Lung (tissue), 12 donors: ENCODE measurements around the gene ANG. TPM values are rescaled to one million over a fixed set of nuclear protein-coding genes. Genes with fewer than 3 reads are reported as not detected.

Experiments
- ATAC-seq: fragments of 200-7000 bp; cut with Tn5 transposase; one replicate; pipeline ENCODE4 v1.9.1; 2020; ENCODE audit warnings: moderate number of reproducible peaks; ENCODE audit not compliant: insufficient read depth, low FRiP score
- DNase-seq, 3 donors: peaks; one replicate each; pipeline ENCODE4 v3.0.0-alpha.2; 2013 to 2017
- H3K27ac ChIP-seq, 2 donors: one replicate each; pipeline ENCODE4 v1.5.1; 2013; ENCODE audit warnings: mild to moderate bottlenecking in 2 of 2, moderate library complexity in 2 of 2, control low read depth in 1 of 2, inconsistent platforms in 1 of 2, low read depth in 1 of 2, low read length in 1 of 2
- H3K27me3 ChIP-seq, 3 donors: one replicate each; pipeline ENCODE4 v1.5.1; 2013; ENCODE audit warnings: low read length in 2 of 3; ENCODE audit not compliant: control insufficient read depth in 3 of 3, insufficient read depth in 3 of 3
- H3K36me3 ChIP-seq, 4 donors: one replicate each; pipeline ENCODE4 v1.5.1; 2013; ENCODE audit warnings: low read length in 4 of 4, mild to moderate bottlenecking in 1 of 4, moderate library complexity in 1 of 4; ENCODE audit not compliant: control insufficient read depth in 4 of 4, insufficient read depth in 4 of 4
- H3K4me1 ChIP-seq, 5 donors: one replicate each; pipeline ENCODE4 v1.5.1; 2013; ENCODE audit warnings: low read length in 5 of 5, mild to moderate bottlenecking in 2 of 5, moderate library complexity in 1 of 5; ENCODE audit not compliant: control insufficient read depth in 5 of 5, insufficient read depth in 5 of 5
- H3K4me3 ChIP-seq: one replicate; pipeline ENCODE4 v1.5.1; 2013; ENCODE audit warnings: mild to moderate bottlenecking, control low read depth, moderate library complexity
- H3K9ac ChIP-seq, 2 donors: one replicate each; pipeline ENCODE4 v1.5.1; 2013; ENCODE audit warnings: low read length in 2 of 2, control low read depth in 1 of 2; ENCODE audit not compliant: insufficient read depth in 1 of 2
- H3K9me3 ChIP-seq, 4 donors: one replicate each; pipeline ENCODE4 v1.5.1; 2013; ENCODE audit warnings: low read length in 3 of 4, mild to moderate bottlenecking in 1 of 4, moderate library complexity in 1 of 4; ENCODE audit not compliant: control insufficient read depth in 4 of 4, insufficient read depth in 3 of 4
- CTCF ChIP-seq: IDR thresholded peaks from 2 replicates; pipeline ENCODE4 v1.5.1; 2012; ENCODE audit warnings: mild to moderate bottlenecking; ENCODE audit errors: control extremely low read depth, extremely low read depth
- WGBS, 2 donors: extraction: QIAGEN DNeasy Blood & Tissue Kit; methylation state at CpG; one replicate each; pipeline ENCODE4 v1.1.7; 2013; 5-methylcytosine and 5-hydroxymethylcytosine counted together
- polyA plus RNA-seq, 2 donors: library from polyadenylated mRNA; stranded (reverse); fragments of 200-250 nt; gene quantifications; one replicate each; pipeline ENCODE4 v1.2.1, GENCODE V29; 2013
- total RNA-seq, 2 donors: library from RNA; depleted of rRNA in 1 of 2; stranded (reverse); fragments of >200 nt in 1 of 2; gene quantifications; one replicate each; pipeline ENCODE4 v1.2.1, GENCODE V29; 2014 to 2021
- donor health status: control.
- donor health status: control.
- donor health status: Bipolar disorder and iron deficiency.
- donor health status: healthy.
- donor health status: DM: yes; HTN: yes; CAD: no.

The ANG gene
- total and polyA plus RNA-seq, 4 donors: 14.0 to 27.5 (median 18.0) TPM

GRCh38 chr14:20676072-20676471, 12.5 kb upstream of the ANG start:
- no peak for ATAC-seq
- H3K4me1 ChIP-seq: peaks cover 0 to 10% (median 8%) of the 10 kb centered on the region in 5 donors

GRCh38 chr14:20679907-20680306, 8.7 kb upstream of the ANG start:
- ATAC-seq (no peak), DNase-seq (peak in 2 of 3 donors; percentile 30 to 45)
- whole genome bisulfite sequencing, 2 donors: 86 to 96% methylated on average over 1 of the region's 1 CpG
- H3K9ac ChIP-seq: no peak overlapping the region
- no peak overlapping the region for H3K4me3 ChIP-seq
- peaks cover 0 to 15% (median 9%) of the 10 kb centered on the region in 5 donors for H3K4me1 ChIP-seq
- no peak for TF ChIP-seq CTCF
- no peaks in the 10 kb centered on the region for H3K36me3 ChIP-seq
- H3K9me3 ChIP-seq: no peaks in the 10 kb centered on the region
- peaks cover 0 to 6% (median 0%) of the 10 kb centered on the region in 3 donors for H3K27me3 ChIP-seq
- no peak overlapping the region for H3K27ac ChIP-seq

More at GRCh38 chr14:20676072-20676471, 12.5 kb upstream of the ANG start:
- H3K9ac ChIP-seq: no peak overlapping the region
- no peak for TF ChIP-seq CTCF
- no peaks in the 10 kb centered on the region for H3K9me3 ChIP-seq
- no peak for DNase-seq
- no peak overlapping the region for H3K27ac ChIP-seq
- H3K4me3 ChIP-seq: no peak overlapping the region
- no peaks in the 10 kb centered on the region for H3K36me3 ChIP-seq
- 81 to 92% methylated on average over 2 of the region's 2 CpGs for WGBS, 2 donors
- peaks cover 0 to 8% (median 0%) of the 10 kb centered on the region in 3 donors for H3K27me3 ChIP-seq

GRCh38 chr14:20680363-20680762, 8.2 kb upstream of the ANG start:
- Histone ChIP-seq H3K9me3 (no peaks in the 10 kb centered on the region), H3K27ac (no peak overlapping the region), H3K27me3 (peaks cover 0 to 6% (median 0%) of the 10 kb centered on the region in 3 donors), H3K4me3 (no peak overlapping the region), H3K4me1 (peaks cover 0 to 20% (median 9%) of the 10 kb centered on the region in 5 donors), H3K9ac (peak overlapping the region in 1 of 2 donors; percentile 99), H3K36me3 (no peaks in the 10 kb centered on the region)
- no peak for DNase-seq
- WGBS, 2 donors: 47 to 54% methylated on average over 8 of the region's 8 CpGs
- no peak for ATAC-seq
- no peak for TF ChIP-seq CTCF

GRCh38 chr14:20680843-20681347, 7.7 kb upstream of the ANG start:
- Histone ChIP-seq H3K4me3 (peak overlapping the region; percentile 32), H3K4me1 (peaks cover 0 to 23% (median 9%) of the 10 kb centered on the region in 5 donors), H3K36me3 (no peaks in the 10 kb centered on the region), H3K27ac (peak overlapping the region; percentile 98 to 100), H3K9ac (peak overlapping the region in 1 of 2 donors; percentile 99), H3K27me3 (peaks cover 0 to 2% (median 0%) of the 10 kb centered on the region in 3 donors), H3K9me3 (no peaks in the 10 kb centered on the region)
- TF ChIP-seq CTCF: no peak
- DNase-seq (no peak), ATAC-seq (no peak)
- WGBS, 2 donors: 10 to 13% methylated on average over 7 of the region's 7 CpGs
